IMR-90 (cell line): ENCODE results near the gene SAMHD1. TPM values are rescaled to one million over a fixed set of nuclear protein-coding genes. Genes with fewer than 3 reads are reported as not detected.

ENCODE experiments used
- ATAC-seq: fragments of 200-7000 bp; cut with Tn5 transposase; 2 replicates; pipeline ENCODE4 v1.9.1; 2020; ENCODE audit warnings: low read depth, mild to moderate bottlenecking, moderate library complexity
- BruUV-seq: library from RNA; stranded (reverse); fragments of 400-500 nt; replicated peaks from 2 replicates; lab custom pipeline; 2021; lab: Mats Ljungman, UMichigan
- CTCF ChIA-PET: fragments of 300-600 bp; formaldehyde crosslinking; extraction: SDS; loops from one replicate; lab custom pipeline; 2021; ENCODE audit warnings: antibody characterized with exemption; lab: Yijun Ruan, JAX
- POLR2A ChIA-PET: fragments of 300-600 bp; sonication (Branson Sonifier 250); formaldehyde crosslinking; loops from one replicate; lab custom pipeline; 2022; ENCODE audit warnings: antibody characterized with exemption; ENCODE audit not compliant: unreplicated experiment; lab: Charles Lee
- DNase-seq: peaks from one replicate; pipeline ENCODE4 v3.0.0; 2013
- H2AFZ ChIP-seq: replicated peaks from 2 replicates; pipeline ENCODE3; 2013; ENCODE audit warnings: low read length, mild to moderate bottlenecking; ENCODE audit not compliant: poor library complexity
- H2AK5ac ChIP-seq: 2 replicates; pipeline ENCODE4 v1.6.1; 2013; ENCODE audit warnings: low read depth, low read length, inconsistent platforms
- H2AK9ac ChIP-seq: replicated peaks from 2 replicates; pipeline ENCODE3; 2013; ENCODE audit warnings: mild to moderate bottlenecking, low read depth, low read length, moderate library complexity; ENCODE audit not compliant: poor library complexity
- H2BK120ac ChIP-seq: 2 replicates; pipeline ENCODE4 v1.6.1; 2013; ENCODE audit warnings: low read depth, low read length, inconsistent platforms
- H2BK15ac ChIP-seq: 3 replicates; pipeline ENCODE4 v1.6.1; 2013; ENCODE audit warnings: low read depth, low read length, inconsistent platforms
- H2BK20ac ChIP-seq: 2 replicates; pipeline ENCODE4 v1.6.1; 2013; ENCODE audit warnings: low read depth, mild to moderate bottlenecking, inconsistent platforms, low read length, moderate library complexity
- H2BK5ac ChIP-seq: 2 replicates; pipeline ENCODE4 v1.6.1; 2013; ENCODE audit warnings: mild to moderate bottlenecking, low read depth, low read length, inconsistent platforms; ENCODE audit not compliant: poor library complexity, severe bottlenecking
- H3K14ac ChIP-seq: replicated peaks from 2 replicates; pipeline ENCODE4 v1.6.1; 2013; ENCODE audit warnings: low read depth, low read length, inconsistent platforms
- H3K18ac ChIP-seq: 2 replicates; pipeline ENCODE4 v1.6.1; 2013; ENCODE audit warnings: low read depth, low read length, control low read depth
- H3K23ac ChIP-seq: 2 replicates; pipeline ENCODE4 v1.6.1; 2013; ENCODE audit warnings: low read depth, low read length, inconsistent platforms
- H3K27ac ChIP-seq: 2 replicates; pipeline ENCODE4 v1.5.1; 2013; ENCODE audit warnings: mild to moderate bottlenecking, control low read depth, low read length; ENCODE audit not compliant: insufficient read depth
- H3K27me3 ChIP-seq: 2 replicates; pipeline ENCODE4 v1.6.1; 2013; ENCODE audit warnings: low read length; ENCODE audit not compliant: control insufficient read depth, insufficient read depth
- H3K36me3 ChIP-seq: 2 replicates; pipeline ENCODE4 v1.6.1; 2013; ENCODE audit warnings: low read length, mixed read lengths; ENCODE audit not compliant: control insufficient read depth, insufficient read depth
- H3K4ac ChIP-seq: 2 replicates; pipeline ENCODE4 v1.6.1; 2013; ENCODE audit warnings: low read depth, low read length, inconsistent platforms
- H3K4me1 ChIP-seq: 2 replicates; pipeline ENCODE4 v1.6.1; 2013; ENCODE audit warnings: low read length, mixed read lengths; ENCODE audit not compliant: control insufficient read depth, insufficient read depth
- H3K4me2 ChIP-seq: 2 replicates; pipeline ENCODE4 v1.6.1; 2013; ENCODE audit warnings: low read depth, mild to moderate bottlenecking, control low read depth, low read length, moderate library complexity
- H3K4me3 ChIP-seq: 2 replicates; pipeline ENCODE4 v1.5.1; 2013; ENCODE audit warnings: low read depth, mild to moderate bottlenecking, control low read depth, low read length, moderate library complexity; ENCODE audit not compliant: insufficient read depth
- H3K56ac ChIP-seq: 2 replicates; pipeline ENCODE4 v1.6.1; 2013; ENCODE audit warnings: low read length, inconsistent platforms; ENCODE audit not compliant: insufficient read depth; ENCODE audit errors: extremely low read depth
- H3K79me1 ChIP-seq, 2 experiments: 2 replicates each; pipeline ENCODE4 v1.6.1; 2013; ENCODE audit warnings: low read length in 2 of 2, inconsistent platforms in 1 of 2, low read depth in 1 of 2
- H3K9ac ChIP-seq: 2 replicates; pipeline ENCODE4 v1.6.1; 2013; ENCODE audit warnings: low read depth, low read length, control low read depth
- H3K9me1 ChIP-seq: 2 replicates; pipeline ENCODE4 v1.6.1; 2013; ENCODE audit warnings: low read length, inconsistent platforms; ENCODE audit not compliant: insufficient read depth
- H3K9me3 ChIP-seq: 2 replicates; pipeline ENCODE4 v1.6.1; 2013; ENCODE audit warnings: low read length; ENCODE audit not compliant: control insufficient read depth, insufficient read depth
- H4K20me1 ChIP-seq: 2 replicates; pipeline ENCODE4 v1.6.1; 2013; ENCODE audit warnings: low read length, inconsistent platforms; ENCODE audit not compliant: insufficient read depth
- H4K5ac ChIP-seq: 2 replicates; pipeline ENCODE4 v1.6.1; 2013; ENCODE audit warnings: mild to moderate bottlenecking, low read depth, low read length, control low read depth
- H4K8ac ChIP-seq, 2 experiments: 2 replicates each; pipeline ENCODE4 v1.6.1; 2013; ENCODE audit warnings: low read depth in 2 of 2, low read length in 2 of 2, control low read depth in 1 of 2, inconsistent platforms in 1 of 2
- H4K91ac ChIP-seq: 2 replicates; pipeline ENCODE4 v1.6.1; 2013; ENCODE audit warnings: low read depth, low read length, inconsistent platforms; ENCODE audit not compliant: insufficient read depth
- BHLHE40 ChIP-seq: fragments of 150-350 bp; IDR thresholded peaks from 2 replicates; pipeline ENCODE4 v1.6.1; 2016; ENCODE audit warnings: mild to moderate bottlenecking, low read depth, low read length
- MAFK ChIP-seq: IDR thresholded peaks from 2 replicates; pipeline ENCODE4 v1.6.1; 2012; ENCODE audit warnings: low read depth, low read length, improper control_type of control experiment
- NFE2L2 ChIP-seq: fragments of 150-350 bp; IDR thresholded peaks from 2 replicates; pipeline ENCODE4 v1.6.1; 2016; ENCODE audit warnings: low read depth, mild to moderate bottlenecking, low read length
- RCOR1 ChIP-seq: IDR thresholded peaks from 2 replicates; pipeline ENCODE4 v1.6.1; 2012; ENCODE audit warnings: mild to moderate bottlenecking, low read length, improper control_type of control experiment; ENCODE audit not compliant: insufficient replicate concordance
- RFX5 ChIP-seq: IDR thresholded peaks from 2 replicates; pipeline ENCODE4 v1.8.0; 2012; ENCODE audit warnings: low read depth, mild to moderate bottlenecking, low read length, moderate library complexity
- WGBS, 2 experiments: methylation state at CpG; one replicate each; pipeline versions ENCODE4 v1.1.5 to v1.1.7; 2013; ENCODE audit warnings: missing lambda C conversion rate in 2 of 2; ENCODE audit not compliant: insufficient read length in 1 of 2; ENCODE audit errors: extremely low coverage in 2 of 2; 5-methylcytosine and 5-hydroxymethylcytosine counted together
- dilution Hi-C: fragments of 300-500 bp; cut with HindIII; formaldehyde crosslinking; loops from one replicate; pipeline ENCODE4 v1.14.3; 2018; ENCODE audit warnings: low sequenced_read_pairs; ENCODE audit not compliant: unreplicated experiment
- in situ Hi-C: fragments of 300-500 bp; cut with MboI; formaldehyde crosslinking; loops from 3 replicates; pipeline ENCODE4 v1.14.3; 2019; ENCODE audit warnings: low sequenced_read_pairs, inconsistent platforms, mixed read lengths
- intact Hi-C: fragments of 100-400 bp; cut with micrococcal nuclease; formaldehyde crosslinking; loops from 2 replicates; pipeline ENCODE4 v1.10.0; 2022
- polyA plus RNA-seq, 3 experiments: library from polyadenylated mRNA; depleted of rRNA; stranded (reverse); fragments of >200 nt; gene quantifications; 2 replicates each; pipeline ENCODE4 v1.2.3, GENCODE V29; 2012; ENCODE audit warnings: low replicate concordance in 1 of 3
- total RNA-seq: library from RNA; depleted of rRNA; stranded (reverse); fragments of >200 nt; gene quantifications from 2 replicates; pipeline ENCODE4 v1.2.3, GENCODE V29; 2012

The SAMHD1 gene
- total and polyA plus RNA-seq, 2 of the 4 experiments (the other 2 are of a cell fraction), result 6.3 to 14.9 TPM

DNA sequence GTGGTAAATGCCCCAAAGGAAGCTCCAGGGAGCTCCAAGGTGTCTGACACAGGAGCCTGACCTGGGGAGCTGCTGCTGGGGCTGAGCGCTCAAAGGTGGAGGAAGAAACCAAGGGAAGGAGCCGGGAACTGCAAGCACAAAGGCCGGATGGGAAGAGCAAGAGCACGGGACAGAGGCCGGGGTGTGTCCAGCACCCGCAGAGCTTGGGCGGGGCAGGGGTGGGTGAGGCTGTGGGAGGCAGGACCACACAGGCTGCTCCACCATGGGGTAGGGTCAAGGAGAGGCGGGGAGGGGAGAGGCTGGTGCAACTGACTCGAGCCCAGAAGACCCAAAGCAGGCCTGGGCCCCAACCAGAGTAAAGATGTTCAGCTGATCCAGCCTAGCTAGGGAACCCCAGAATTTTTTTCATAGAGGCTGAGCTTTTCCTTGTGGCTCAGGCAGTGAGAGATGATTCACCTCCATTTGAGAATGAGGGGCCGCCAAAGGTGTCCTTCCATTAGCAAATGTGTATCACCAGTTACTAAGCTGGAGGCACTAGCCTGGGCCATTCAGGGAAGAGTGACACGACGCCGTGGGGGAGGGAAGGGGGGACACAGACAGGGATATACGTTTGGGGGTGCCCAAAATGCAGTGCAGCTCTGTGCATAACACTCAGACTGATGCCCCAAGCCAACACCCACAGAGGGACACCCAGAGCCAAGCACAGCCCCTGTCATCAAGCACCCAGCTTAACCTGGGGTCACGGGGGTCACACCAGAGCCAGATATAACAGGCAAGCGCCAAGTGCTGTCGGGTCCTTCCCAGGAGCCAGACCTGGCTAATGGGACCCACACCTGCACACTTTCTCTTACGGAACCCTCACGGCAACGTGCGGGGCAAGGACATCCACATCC, 96.9 kb downstream of the SAMHD1 start:
- peaks cover 21 to 89% of the 10 kb centered on the region in 2 experiments for H3K79me1 ChIP-seq
- H3K9me1 ChIP-seq, result peaks cover 50% of the 10 kb centered on the region
- H3K23ac ChIP-seq, result no peak overlapping the region
- no peak overlapping the region; the same call in 1 of the 2 replicates for H3K4ac ChIP-seq
- H3K4me2 ChIP-seq, result no peak overlapping the region
- no peak overlapping the region for H4K5ac ChIP-seq
- H3K9ac ChIP-seq, result no peak overlapping the region
- no peak overlapping the region for H4K91ac ChIP-seq
- H3K36me3 ChIP-seq, result peaks cover 17% of the 10 kb centered on the region; the same call in 1 of the 2 replicates
- H2BK20ac ChIP-seq, result no peak overlapping the region
- H3K4me1 ChIP-seq, result peaks cover 44% of the 10 kb centered on the region
- peak overlapping the region in 1 of 2 experiments; percentile 5; a peak in 1 of 4 replicates for H4K8ac ChIP-seq
- no peak overlapping the region for H3K4me3 ChIP-seq
- intact Hi-C loops (no loop called here), dilution Hi-C loops (no loop called here), in situ Hi-C loops (no loop called here)
- WGBS, 2 experiments, result 84% methylated on average over 9 of the region's 21 CpGs; no CpG with 5 or more reads in 1 of the 2 experiments
- POLR2A ChIA-PET, result interaction anchor here (0.6 kb wide), 1 partner anchor 26 kb away, joined by 5 read pairs; no protein-coding TSS in a partner anchor
- H2BK5ac ChIP-seq, result no peak overlapping the region
- H2AFZ ChIP-seq, result no peak overlapping the region
- H3K56ac ChIP-seq, result no peak overlapping the region
- peak; percentile 28 for DNase-seq
- H3K27me3 ChIP-seq, result no peaks in the 10 kb centered on the region
- H3K18ac ChIP-seq, result no peak overlapping the region
- H3K14ac ChIP-seq, result peak overlapping the region; percentile 21; the same call in 1 of the 2 replicates
- H2BK120ac ChIP-seq, result 0 out of 2 replicates have a peak overlapping the region, but pooled peaks have one; percentile 3
- H2AK5ac ChIP-seq, result peak overlapping the region; percentile 20; the same call in 1 of the 2 replicates
- peaks cover 55% of the 10 kb centered on the region for H4K20me1 ChIP-seq
- CTCF ChIA-PET, result interaction anchor here (0.5 to 1.6 kb wide), 3 partner anchors 19 to 1415 kb away, joined by 3 to 5 read pairs (median 4); no protein-coding TSS in a partner anchor
- no peak overlapping the region for H2BK15ac ChIP-seq
- TF ChIP-seq NFE2L2 (no peak), RCOR1 (no peak), MAFK (no peak), RFX5 (peak; percentile 80), BHLHE40 (no peak)
- peak overlapping the region; percentile 35 for H2AK9ac ChIP-seq
- H3K9me3 ChIP-seq, result peaks cover 3% of the 10 kb centered on the region
- BruUV-seq, result no TSS peak
- no peak overlapping the region for H3K27ac ChIP-seq
- ATAC-seq, result no peak
